HG02588 (cell line): ENCODE results near the gene AHSP.
"Not testable (repeated sequence)": the region's sequence is repeated elsewhere in the genome, so short reads cannot be mapped to it uniquely, and the experiment has no call there.

Experiments used
- ATAC-seq: cut with Tn5 transposase; IDR thresholded peaks from one replicate; pipeline ENCODE4 v1.9.1; 2021; ENCODE audit warnings: mild to moderate bottlenecking, moderate library complexity; ENCODE audit not compliant: unreplicated experiment

AHSP gene, protein sequence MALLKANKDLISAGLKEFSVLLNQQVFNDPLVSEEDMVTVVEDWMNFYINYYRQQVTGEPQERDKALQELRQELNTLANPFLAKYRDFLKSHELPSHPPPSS

DNA sequence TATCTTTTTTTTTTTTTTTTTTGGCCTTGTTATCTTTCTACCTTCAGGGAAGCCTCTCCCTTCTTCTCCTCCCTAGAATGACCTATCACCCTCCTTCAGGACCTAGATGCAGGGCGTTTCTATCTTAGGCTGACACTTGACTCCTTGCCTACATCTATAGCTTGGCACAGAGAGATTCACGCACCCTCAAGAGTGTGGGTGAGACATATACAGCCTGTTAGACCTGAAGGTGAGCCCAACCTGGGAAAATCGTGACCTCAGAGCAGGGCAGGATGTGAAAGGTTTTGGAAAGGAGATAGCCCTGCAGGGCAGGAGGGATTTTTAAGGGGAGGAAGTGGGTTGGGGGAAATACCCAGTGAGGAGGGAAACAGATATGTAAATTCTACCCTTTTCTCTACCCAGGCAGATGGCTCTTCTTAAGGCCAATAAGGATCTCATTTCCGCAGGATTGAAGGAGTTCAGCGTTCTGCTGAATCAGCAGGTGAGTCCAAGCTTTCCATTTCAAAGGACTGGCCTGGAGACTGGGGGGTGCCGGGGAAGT, at the start of gene AHSP:
Gene AHSP (plus strand): TSS at position 167 of the 541 bp plus-strand sequence. CDS start 240 bp downstream, at position 407.
- ATAC-seq: no peak

DNA sequence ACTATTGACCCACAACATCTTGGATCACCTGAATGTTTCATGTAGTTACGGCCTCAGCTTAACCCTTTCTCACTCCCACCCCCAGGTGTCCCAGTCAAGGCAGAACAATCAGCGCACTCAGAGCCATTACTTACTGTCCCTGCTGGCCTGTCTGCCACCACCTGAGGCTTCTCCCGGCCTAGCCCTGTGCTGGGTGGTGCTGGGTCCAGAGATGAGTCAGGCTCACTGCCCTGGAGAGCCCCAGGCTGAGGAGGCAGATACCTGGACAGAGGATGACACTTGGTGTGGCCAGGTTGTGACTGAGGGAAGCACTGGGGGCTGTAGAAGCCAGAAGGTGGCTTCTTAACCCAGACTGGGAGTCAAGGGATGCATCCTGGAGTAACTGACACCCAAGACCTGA, 48.7 kb upstream of the AHSP start:
- no peak for ATAC-seq

DNA sequence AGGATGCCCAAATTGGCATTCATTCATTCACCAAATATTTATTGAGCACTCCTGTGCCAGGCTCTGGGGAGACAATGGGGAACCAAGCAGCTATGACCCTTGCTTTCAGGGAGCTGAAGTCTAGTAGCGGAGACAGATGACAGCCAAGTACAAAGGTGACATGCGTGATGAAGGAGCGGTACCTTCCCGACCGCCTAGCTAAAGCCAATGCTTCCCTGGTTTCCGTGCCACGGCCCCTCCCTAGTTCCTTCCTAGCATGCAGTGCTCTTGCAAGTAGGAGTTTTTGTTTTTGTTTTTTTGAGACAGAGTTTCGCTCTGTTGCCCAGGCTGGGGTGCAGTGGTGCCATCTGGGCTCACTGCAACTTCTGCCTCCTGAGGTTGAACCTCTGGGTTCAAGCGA, 47.9 kb upstream of the AHSP start:
- no peak for ATAC-seq

DNA sequence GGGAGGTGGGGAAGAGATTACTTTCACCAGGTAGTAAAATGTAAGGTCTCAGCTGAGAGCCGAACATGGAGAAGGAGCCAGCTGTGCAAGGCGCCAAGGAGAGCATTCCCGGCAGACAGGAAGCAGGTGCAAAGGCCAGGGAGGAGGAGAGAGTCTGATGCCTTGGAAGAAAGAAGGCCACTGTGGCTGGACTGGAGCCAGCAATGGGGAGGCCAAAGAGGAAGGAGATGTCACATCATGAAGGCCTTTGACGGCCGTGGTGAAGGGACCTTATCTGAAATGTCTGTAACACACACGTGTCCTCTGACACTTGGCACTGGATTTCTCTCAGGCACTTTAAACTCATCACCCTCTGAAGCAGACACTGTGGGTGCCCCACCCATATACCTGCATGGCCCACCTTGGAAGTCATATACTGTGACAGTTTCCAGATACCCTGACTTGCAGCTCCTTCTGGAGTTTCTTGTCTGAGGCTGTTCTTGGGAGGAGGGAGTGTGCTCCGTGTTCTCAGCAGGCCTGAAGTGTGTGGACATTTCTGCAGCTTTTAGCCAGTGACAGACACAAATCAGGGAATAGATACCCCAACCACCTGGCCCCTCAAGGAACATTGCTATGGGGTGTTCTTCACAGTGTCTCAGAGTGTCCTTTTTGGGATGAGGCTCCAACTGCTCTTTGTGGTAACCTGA, 46.7 kb upstream of the AHSP start:
- ATAC-seq: no peak

DNA sequence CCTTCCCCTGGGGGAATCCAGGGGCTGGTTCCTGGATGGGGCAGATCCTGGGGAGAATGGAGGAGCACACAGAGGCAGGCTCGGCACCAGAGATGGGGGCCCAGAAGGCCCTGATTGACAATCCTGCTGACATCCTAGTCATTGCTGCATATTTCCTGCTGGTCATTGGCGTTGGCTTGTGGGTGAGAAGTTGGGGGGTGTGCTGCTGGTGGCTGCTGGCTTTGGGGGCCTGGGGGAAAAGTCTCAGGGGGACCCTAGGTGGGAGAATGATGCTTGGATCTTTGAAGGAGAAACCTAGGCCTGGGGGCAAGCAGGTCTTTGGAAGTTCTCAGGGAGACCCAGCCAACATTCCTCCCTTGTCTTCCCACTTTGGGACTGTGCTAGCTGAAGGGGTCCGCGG, 44.6 kb upstream of the AHSP start, which contains the start of gene SLC5A2:
Gene SLC5A2 (plus strand): TSS at position 43 of the 400 bp plus-strand sequence. CDS start 14 bp downstream, at position 57.
- ATAC-seq: no peak

DNA sequence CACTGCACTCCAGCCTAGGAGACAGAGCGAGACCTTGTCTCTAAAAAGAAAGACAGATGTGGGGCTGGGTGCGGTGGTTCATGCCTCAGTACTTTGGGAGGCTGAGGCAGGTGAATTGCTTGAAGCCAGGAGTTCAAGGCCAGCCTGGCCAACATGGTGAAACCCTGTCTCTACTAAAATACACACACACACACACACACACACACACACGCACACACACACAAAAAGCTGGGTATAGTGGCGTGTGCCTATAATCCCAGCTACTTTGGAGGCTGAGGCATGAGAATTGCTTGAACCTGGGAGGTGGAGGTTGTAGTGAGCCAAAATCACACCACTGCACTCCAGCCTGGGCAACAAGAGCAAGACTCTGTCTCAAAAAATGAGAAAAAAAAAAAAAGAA, 43.7 kb upstream of the AHSP start:
- ATAC-seq: not testable (repeated sequence)

DNA sequence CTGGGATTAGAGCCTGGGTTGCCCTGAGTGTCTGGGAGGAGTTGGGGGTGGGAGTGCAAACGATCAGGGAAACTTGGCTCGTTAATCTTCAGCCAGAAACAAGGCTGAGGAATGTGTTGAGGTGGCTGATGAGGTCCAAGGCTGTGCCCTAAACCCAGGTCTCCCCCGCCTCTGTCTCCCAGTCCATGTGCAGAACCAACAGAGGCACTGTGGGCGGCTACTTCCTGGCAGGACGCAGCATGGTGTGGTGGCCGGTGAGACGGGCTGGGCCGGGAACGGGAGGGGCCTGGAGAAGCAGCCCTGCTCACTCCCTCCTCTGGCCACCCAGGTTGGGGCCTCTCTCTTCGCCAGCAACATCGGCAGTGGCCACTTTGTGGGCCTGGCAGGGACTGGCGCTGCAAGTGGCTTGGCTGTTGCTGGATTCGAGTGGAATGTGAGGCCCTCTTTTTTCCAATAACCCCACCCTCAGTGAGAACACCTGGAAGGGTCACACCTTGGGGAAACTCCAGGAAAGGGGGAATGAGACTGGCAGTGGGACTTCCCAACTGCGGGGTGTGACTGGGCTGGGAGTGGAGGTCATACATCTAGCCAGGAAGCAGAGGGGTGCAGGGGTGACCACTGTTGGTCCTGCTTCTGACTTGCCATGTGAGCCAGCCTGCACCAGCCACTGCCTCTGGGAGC, 43.1 kb upstream of the AHSP start:
- ATAC-seq: no peak

DNA sequence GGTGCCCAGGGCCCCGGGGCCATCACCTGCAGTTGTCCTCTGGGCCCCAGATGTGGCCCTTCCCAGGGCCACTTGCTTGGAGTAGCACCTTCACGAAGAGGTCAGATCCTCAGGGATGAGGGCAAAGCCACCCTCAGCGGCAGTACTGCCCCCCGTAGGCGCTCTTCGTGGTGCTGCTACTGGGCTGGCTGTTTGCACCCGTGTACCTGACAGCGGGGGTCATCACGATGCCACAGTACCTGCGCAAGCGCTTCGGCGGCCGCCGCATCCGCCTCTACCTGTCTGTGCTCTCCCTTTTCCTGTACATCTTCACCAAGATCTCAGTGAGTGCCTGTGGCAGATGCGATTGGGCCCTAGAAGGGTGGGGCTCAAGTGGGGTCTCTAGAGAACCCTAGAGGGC, 42.1 kb upstream of the AHSP start:
- ATAC-seq: no peak

DNA sequence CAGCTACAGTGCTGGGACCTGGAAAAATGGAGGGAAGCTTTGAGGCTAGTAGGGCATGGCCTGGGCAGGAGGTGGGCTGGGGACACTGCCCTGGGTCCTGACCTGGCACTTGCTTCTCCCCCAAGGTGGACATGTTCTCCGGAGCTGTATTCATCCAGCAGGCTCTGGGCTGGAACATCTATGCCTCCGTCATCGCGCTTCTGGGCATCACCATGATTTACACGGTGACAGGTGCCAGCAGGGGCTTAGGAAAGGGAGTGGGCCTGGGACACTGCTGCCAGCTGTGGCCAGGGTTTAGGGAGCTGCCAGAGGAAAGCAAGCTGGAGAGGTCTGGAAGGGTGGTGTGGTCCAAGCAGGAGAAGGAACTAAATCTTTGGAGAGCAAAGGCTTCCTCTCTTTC, 41.7 kb upstream of the AHSP start:
- no peak for ATAC-seq

DNA sequence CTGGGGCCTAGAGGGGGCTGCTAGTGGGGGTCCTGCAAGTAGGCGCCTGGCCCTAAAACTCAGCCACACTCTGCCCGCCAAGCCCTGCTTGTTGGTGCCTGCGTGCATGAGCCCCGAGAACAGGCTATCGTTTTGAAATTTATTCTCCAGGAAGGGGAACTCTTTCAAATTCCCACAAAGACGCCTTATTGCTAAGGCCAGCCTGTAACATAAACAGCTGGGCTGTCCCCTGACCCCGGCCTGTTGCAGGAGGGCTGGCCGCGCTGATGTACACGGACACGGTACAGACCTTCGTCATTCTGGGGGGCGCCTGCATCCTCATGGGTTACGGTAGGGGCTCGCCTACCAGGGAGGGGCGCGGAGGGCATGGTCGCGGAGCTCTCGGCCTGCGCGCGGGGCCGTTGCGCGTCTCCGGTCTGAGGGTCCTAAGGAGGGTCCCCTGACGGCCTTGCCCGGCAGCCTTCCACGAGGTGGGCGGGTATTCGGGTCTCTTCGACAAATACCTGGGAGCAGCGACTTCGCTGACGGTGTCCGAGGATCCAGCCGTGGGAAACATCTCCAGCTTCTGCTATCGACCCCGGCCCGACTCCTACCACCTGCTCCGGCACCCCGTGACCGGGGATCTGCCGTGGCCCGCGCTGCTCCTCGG, 40.5 kb upstream of the AHSP start:
- no peak for ATAC-seq

DNA sequence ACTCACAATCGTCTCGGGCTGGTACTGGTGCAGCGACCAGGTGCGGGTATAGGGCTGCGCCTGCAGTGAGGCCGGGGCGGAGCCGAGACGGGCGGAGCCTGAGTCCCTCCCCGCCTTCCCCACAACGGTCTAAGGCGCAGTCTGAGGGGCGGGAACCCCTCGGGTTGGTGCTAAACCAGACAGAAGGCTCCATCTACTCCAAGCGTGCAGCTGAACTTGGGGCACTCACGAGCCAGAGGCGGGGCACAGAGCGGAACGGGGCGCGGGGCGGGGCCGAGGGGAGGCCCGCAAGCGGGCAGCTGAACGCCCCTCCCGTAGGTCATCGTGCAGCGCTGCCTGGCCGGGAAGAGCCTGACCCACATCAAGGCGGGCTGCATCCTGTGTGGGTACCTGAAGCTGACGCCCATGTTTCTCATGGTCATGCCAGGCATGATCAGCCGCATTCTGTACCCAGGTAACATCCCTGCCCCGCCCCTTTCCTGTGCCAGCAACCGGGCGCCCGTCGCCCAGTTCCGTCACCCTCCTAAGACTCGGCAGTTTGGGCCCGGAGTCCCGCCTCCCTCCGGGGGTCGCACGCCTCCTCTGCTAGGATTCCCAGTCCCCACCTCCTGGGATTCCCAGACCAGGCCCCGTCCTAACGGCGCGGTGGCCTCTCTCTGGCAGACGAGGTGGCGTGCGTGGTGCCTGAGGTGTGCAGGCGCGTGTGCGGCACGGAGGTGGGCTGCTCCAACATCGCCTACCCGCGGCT, 39.8 kb upstream of the AHSP start:
- ATAC-seq: peak; percentile 78

DNA sequence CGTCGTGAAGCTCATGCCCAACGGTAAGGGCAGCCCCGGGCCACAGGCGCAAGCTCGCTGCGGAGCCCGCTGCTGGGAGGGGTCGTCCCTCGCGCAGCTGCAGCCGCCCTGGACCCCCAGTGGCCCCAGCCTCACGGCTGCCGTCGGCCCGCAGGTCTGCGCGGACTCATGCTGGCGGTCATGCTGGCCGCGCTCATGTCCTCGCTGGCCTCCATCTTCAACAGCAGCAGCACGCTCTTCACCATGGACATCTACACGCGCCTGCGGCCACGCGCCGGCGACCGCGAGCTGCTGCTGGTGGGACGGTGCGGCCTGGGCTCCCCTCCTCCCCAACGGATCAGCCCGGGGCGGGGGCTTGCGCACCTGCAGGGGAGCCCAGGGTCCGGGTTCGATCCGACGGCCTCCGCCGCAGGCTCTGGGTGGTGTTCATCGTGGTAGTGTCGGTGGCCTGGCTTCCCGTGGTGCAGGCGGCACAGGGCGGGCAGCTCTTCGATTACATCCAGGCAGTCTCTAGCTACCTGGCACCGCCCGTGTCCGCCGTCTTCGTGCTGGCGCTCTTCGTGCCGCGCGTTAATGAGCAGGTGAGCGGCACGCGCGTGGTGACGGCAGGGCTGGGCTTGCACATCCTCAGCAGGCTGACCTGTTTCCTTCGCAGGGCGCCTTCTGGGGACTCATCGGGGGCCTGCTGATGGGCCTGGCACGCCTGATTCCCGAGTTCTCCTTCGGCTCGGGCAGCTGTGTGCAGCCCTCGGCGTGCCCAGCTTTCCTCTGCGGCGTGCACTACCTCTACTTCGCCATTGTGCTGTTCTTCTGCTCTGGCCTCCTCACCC, 39.0 kb upstream of the AHSP start:
- no peak for ATAC-seq

DNA sequence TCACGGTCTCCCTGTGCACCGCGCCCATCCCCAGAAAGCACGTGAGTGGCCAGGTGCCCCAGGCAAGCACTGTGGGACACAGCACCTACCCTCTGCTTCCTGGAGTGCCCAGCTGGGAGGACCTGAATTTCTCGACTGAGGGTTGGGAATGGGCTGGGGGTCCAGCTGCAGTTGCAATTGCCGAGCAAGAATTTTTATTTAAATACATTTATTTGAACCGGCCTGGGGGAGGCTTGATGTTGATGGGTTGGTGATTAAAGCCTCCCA, 38.5 kb upstream of the AHSP start:
- no peak for ATAC-seq

DNA sequence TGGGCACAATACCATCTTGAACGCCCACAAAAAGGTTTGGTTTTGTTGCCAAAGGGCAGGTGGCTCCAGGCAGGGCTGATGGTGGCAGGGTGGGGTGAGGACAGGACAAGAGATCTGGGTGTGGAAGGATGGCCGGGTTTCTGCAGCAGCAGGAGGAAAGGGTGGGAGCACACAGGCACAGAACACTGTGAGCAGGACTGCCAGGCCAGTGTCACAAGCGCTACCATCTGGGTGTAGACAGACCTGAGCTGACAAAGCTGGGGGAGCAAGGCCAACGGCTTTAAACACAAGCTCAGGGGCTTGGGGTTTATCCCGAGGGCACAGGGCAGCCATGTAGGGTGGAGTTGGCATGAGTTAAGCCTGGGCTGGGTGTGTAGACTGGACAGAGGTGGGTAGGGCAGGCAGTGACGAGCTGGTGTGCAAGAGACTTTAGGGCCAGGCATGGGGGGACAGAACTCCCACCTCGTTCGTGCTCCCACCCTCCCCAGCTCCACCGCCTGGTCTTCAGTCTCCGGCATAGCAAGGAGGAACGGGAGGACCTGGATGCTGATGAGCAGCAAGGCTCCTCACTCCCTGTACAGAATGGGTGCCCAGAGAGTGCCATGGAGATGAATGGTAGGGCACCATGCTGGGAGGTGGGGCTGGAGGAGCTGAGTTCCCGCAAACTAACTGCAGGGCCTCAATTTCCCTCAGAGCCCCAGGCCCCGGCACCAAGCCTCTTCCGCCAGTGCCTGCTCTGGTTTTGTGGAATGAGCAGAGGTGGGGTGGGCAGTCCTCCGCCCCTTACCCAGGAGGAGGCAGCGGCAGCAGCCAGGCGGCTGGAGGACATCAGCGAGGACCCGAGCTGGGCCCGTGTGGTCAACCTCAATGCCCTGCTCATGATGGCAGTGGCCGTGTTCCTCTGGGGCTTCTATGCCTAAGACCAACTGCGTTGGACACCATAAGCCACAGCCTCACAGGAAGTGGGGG, 37.8 kb upstream of the AHSP start:
- ATAC-seq: no peak

DNA sequence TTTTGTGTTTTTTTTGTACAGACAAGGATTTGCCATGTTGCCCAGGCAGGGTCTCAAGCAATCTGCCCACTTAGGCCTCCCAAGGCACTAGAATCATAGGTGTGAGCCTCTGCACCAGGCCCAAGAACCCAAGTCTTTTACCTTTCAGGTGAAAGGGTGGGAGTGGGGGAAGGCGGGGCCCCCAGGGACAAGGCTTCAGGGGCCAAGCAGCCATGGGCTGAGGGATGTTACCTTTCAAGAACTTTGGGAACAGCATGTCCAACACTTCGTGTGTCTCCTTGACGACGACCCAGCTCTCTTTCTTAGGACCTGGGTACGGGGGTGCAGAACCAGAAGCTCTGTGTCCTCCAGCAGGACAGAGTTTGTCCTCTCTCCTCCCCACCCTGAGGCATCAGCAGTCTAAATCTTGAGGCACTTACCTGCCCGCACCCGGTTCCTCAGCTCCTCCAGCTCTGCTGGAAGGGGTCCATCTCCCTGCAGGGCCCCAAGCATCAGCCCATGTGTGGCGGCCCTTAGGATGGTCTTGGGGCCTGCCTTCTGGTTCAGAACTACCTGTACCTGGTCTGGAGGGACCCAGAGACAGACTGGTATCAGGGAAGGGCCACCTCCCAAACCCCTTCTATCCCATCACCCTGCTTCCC, 35.8 kb upstream of the AHSP start:
- no peak for ATAC-seq

DNA sequence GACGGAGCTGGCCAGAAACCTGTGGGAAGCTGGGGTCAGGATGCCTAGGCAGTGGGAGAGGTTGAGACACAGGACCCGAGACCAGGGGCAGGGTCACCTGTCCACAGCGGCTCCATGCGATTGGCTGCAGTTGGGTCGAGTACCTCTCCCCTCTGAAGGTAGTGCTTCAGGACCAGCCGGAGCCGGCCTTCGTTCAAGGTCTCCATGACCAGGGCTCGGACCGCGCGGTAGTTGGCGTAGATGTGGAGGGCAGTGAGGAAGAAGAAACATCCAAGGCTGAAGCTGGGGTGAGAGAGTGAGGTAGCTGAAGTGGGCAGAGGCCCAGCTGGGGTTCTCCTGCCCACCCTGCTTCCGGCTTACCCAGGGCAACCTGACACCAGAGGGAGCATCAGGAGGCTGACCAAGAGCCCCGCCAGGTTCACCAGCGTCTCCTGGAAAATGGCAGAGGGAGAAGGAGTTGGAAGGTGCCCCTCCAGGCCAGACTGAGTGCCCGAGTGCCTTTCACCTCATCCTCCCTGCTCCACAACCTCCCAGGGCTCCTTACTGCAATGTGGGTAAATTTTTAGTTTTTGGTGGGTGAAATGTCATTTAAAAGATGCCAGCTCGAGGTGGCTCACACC, 34.1 kb upstream of the AHSP start:
- no peak for ATAC-seq

DNA sequence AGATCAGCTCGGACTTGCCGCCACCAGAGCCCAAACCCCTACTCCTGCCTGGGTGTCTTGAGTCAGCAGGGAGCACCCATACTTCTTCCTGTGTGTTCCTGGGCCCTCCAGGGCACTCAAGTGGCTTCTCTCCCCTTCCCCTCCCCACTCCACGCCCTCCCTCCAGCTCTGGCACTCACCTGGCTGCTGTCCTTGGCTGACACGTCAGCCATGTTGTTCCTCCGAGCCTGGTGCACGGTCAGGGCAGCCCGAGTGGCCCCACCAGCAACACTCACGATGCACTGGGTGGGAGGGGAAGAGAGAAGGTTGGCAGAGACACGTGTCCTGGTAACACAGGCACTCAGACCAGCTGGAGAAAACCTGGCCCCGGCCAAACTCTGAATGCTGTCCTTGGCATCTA, 31.0 kb upstream of the AHSP start:
- ATAC-seq: no peak

DNA sequence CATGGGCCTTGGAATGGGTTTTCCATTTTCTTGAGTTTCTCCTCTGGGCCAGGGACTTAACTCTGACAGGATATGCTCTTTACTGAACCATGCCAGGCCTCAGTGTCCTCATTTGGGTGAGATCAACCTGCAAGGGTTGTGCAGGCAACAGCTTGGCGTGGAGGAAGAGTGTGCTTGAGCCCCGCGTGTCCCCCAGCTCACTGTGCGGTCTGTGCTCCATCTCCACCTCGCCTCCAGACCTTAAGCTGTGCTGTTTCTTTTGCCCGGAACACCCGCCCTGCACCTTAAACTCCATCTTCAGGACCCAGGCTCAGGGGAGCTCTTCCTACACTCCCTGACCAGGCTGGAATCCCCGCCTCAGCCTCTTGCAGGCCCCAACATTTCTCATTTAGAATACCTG, 29.2 kb upstream of the AHSP start:
- ATAC-seq: no peak
